ENCODE results near the gene WFDC6. TPM values are rescaled to one million over a fixed set of nuclear protein-coding genes. Genes with fewer than 3 reads are reported as not detected.

Gene WFDC6
- total RNA-seq, 4 donors from 2014 or later = 1.6 TPM; not detected in 3

GRCh38 chr20:45555198-45555597 is 15.9 kb upstream of the WFDC6 start:
- Histone ChIP-seq H3K4me3 (no peak overlapping the region), H3K9me3 (no peaks in the 10 kb centered on the region), H3K36me3 (no peaks in the 10 kb centered on the region), H3K4me1 (no peaks in the 10 kb centered on the region), H3K27ac (no peak overlapping the region), H3K27me3 (peaks cover 9% of the 10 kb centered on the region)
- WGBS = 88% methylated on average over 1 of the region's 1 CpG
- no peak for DNase-seq (ENCODE audit: low spot score in 2 of 2)
- no peak for TF ChIP-seq POLR2AphosphoS5 (IDR thresholded peaks at IDR 0.05)
- TF ChIP-seq CTCF (IDR thresholded peaks at IDR 0.05) = no peak
- no peak for TF ChIP-seq EP300 (IDR thresholded peaks at IDR 0.05)
- no peak for TF ChIP-seq POLR2A (IDR thresholded peaks at IDR 0.05)

- Histone ChIP-seq H3K36me3 (no peaks in the 10 kb centered on the region), H3K4me3 (no peak overlapping the region), H3K27me3 (peaks cover 1% of the 10 kb centered on the region), H3K4me1 (no peaks in the 10 kb centered on the region), H3K9me3 (no peaks in the 10 kb centered on the region), H3K27ac (no peak overlapping the region)
- 80% methylated on average over 2 of the region's 2 CpGs for WGBS
- DNase-seq (ENCODE audit: low spot score in 2 of 2) = no peak
- TF ChIP-seq POLR2AphosphoS5 (IDR thresholded peaks at IDR 0.05) = no peak
- no peak for TF ChIP-seq POLR2A (IDR thresholded peaks at IDR 0.05)
- TF ChIP-seq EP300 (IDR thresholded peaks at IDR 0.05) = no peak
- no peak for TF ChIP-seq CTCF (IDR thresholded peaks at IDR 0.05)
Measured at GRCh38 chr20:45552456-45552855, 13.2 kb upstream of the WFDC6 start.

GRCh38 chr20:45550765-45551164 is 11.5 kb upstream of the WFDC6 start:
- no peak for DNase-seq (ENCODE audit: low spot score in 2 of 2)
- no peaks in the 10 kb centered on the region for H3K36me3 ChIP-seq
- TF ChIP-seq CTCF (IDR thresholded peaks at IDR 0.05) = no peak
- TF ChIP-seq POLR2A (IDR thresholded peaks at IDR 0.05) = no peak
- TF ChIP-seq EP300 (IDR thresholded peaks at IDR 0.05) = no peak
- no peak for TF ChIP-seq POLR2AphosphoS5 (IDR thresholded peaks at IDR 0.05)
- H3K27me3 ChIP-seq = no peaks in the 10 kb centered on the region
- no peaks in the 10 kb centered on the region for H3K4me1 ChIP-seq
- no peak overlapping the region for H3K4me3 ChIP-seq
- H3K9me3 ChIP-seq = no peaks in the 10 kb centered on the region
- no peak overlapping the region for H3K27ac ChIP-seq

GRCh38 chr20:45548410-45548809 is 9.1 kb upstream of the WFDC6 start:
- H3K27me3 ChIP-seq = no peaks in the 10 kb centered on the region
- H3K27ac ChIP-seq = no peak overlapping the region
- DNase-seq (ENCODE audit: low spot score in 2 of 2) = no peak
- H3K4me1 ChIP-seq = no peaks in the 10 kb centered on the region
- TF ChIP-seq EP300 (IDR thresholded peaks at IDR 0.05) = no peak
- TF ChIP-seq POLR2A (IDR thresholded peaks at IDR 0.05) = no peak
- no peak for TF ChIP-seq CTCF (IDR thresholded peaks at IDR 0.05)
- TF ChIP-seq POLR2AphosphoS5 (IDR thresholded peaks at IDR 0.05) = no peak
- 93% methylated on average over 7 of the region's 7 CpGs for WGBS
- no peak overlapping the region for H3K4me3 ChIP-seq
- H3K9me3 ChIP-seq = no peaks in the 10 kb centered on the region
- no peaks in the 10 kb centered on the region for H3K36me3 ChIP-seq

- Histone ChIP-seq H3K27me3 (no peaks in the 10 kb centered on the region), H3K4me3 (no peak within 1 kb of the TSS), H3K4me1 (no peaks in the 10 kb centered on the region), H3K9me3 (no peaks in the 10 kb centered on the region), H3K27ac (no peak within 1 kb of the TSS), H3K36me3 (no peaks in the 10 kb centered on the region)
- no peak for DNase-seq (ENCODE audit: low spot score in 2 of 2)
- 86% methylated on average over 6 of the region's 6 CpGs for WGBS
- no peak for TF ChIP-seq EP300 (IDR thresholded peaks at IDR 0.05)
Measured at GRCh38 chr20:45547206-45547770, 8.0 kb upstream of the WFDC6 start, which contains the start of gene EPPIN. Gene EPPIN (minus strand): TSS chr20:45547401. CDS start chr20:45547357, 44 bp downstream.
